IMR-90 (cell line): Measurements from ENCODE around the gene ZMYM4.

Experiments used
- BHLHE40 ChIP-seq: fragments of 150-350 bp; IDR thresholded peaks from 2 replicates; pipeline ENCODE4 v1.6.1; 2016; ENCODE audit warnings: mild to moderate bottlenecking, low read depth, low read length
- CEBPB ChIP-seq: IDR thresholded peaks from 2 replicates; pipeline ENCODE4 v1.6.1; 2012; ENCODE audit warnings: low read depth, low read length, improper control_type of control experiment
- CHD1 ChIP-seq: IDR thresholded peaks from 2 replicates; pipeline ENCODE4 v1.6.1; 2012; ENCODE audit warnings: low read depth, low read length, improper control_type of control experiment
- FOS ChIP-seq: fragments of 150-350 bp; IDR thresholded peaks from 2 replicates; pipeline ENCODE4 v1.6.1; 2016; ENCODE audit warnings: low read depth, low read length
- MAFK ChIP-seq: IDR thresholded peaks from 2 replicates; pipeline ENCODE4 v1.6.1; 2012; ENCODE audit warnings: low read depth, low read length, improper control_type of control experiment
- MXI1 ChIP-seq: IDR thresholded peaks from 2 replicates; pipeline ENCODE4 v1.6.1; 2012; ENCODE audit warnings: low read depth, mild to moderate bottlenecking, low read length, moderate library complexity, borderline replicate concordance
- NFE2L2 ChIP-seq: fragments of 150-350 bp; IDR thresholded peaks from 2 replicates; pipeline ENCODE4 v1.6.1; 2016; ENCODE audit warnings: low read depth, mild to moderate bottlenecking, low read length
- POLR2A ChIP-seq: IDR thresholded peaks from 2 replicates; pipeline ENCODE4 v1.6.1; 2012; ENCODE audit warnings: mild to moderate bottlenecking, low read depth, low read length
- RAD21 ChIP-seq: IDR thresholded peaks from 2 replicates; pipeline ENCODE4 v1.6.1; 2012; ENCODE audit warnings: low read length, improper control_type of control experiment
- RFX5 ChIP-seq: IDR thresholded peaks from 2 replicates; pipeline ENCODE4 v1.8.0; 2012; ENCODE audit warnings: low read depth, mild to moderate bottlenecking, low read length, moderate library complexity
- SMC3 ChIP-seq: fragments of 150-350 bp; IDR thresholded peaks from 2 replicates; pipeline ENCODE4 v1.6.1; 2016; ENCODE audit warnings: low read depth, mild to moderate bottlenecking, antibody characterized with exemption, low read length, moderate library complexity
- TF ChIP-seq, protein P1 (sequence below): fragments of 150-350 bp; IDR thresholded peaks from 2 replicates; pipeline ENCODE4 v1.6.1; 2017; ENCODE audit warnings: mild to moderate bottlenecking, antibody characterized with exemption, low read length, low read depth
- TF ChIP-seq, protein P2 (sequence below): conservative IDR thresholded peaks from 2 replicates; pipeline ENCODE4 v1.5.1; 2012; ENCODE audit warnings: mild to moderate bottlenecking, low read depth, low read length, improper control_type of control experiment
- TF ChIP-seq, protein P3 (sequence below): fragments of 150-350 bp; IDR thresholded peaks from 2 replicates; pipeline ENCODE4 v1.6.1; 2016; ENCODE audit warnings: low read depth, mild to moderate bottlenecking, low read length, moderate library complexity, borderline replicate concordance

DNA sequence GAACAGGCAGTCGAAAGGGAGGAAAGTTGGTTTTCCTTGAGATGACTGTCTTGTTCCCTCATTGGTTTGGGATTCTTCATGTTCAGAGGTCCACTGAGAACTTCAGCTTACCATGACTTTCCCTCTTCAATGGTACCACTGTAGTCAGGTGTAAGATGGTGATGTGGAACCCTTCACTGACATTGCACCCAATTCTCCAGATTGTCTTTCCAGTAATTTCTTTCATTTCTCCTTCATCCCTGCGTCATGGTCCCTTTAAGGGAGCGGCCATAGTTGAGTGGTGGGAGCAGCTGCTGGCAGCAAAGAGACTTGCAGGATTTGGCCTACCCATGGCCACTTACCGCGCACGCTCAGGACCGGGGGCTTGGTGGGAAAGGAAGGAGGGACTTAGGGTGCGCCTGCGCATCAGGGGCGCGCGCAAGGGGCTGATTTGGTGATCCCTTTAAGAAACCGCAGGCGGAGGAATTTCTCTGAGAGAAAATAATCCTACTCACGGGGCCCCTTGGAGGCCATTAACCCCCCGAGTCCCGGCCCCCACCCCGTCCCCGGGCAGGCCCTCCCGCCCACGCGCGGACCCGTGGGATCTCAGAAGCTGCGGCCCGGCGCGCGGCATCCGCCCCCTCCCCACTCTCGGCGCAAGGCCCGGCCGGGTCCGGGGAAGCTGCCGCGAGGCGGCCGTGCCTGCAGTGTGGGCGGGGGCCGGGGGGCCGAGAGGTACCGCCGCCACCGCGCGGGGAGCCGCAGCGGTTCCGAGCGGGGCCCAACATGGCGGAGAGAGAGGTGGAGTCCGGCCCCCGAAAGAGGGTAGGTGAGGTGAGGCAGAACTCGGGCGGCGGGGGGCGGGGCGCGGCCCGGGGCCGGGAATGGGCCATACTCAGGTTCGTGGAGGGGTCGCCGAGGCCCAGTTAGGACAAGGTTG is at the start of gene ZMYM4:
- no peak for TF ChIP-seq MAFK
- no peak for TF ChIP-seq SMC3
- TF ChIP-seq RFX5, result no peak
- TF ChIP-seq, protein P1, sequence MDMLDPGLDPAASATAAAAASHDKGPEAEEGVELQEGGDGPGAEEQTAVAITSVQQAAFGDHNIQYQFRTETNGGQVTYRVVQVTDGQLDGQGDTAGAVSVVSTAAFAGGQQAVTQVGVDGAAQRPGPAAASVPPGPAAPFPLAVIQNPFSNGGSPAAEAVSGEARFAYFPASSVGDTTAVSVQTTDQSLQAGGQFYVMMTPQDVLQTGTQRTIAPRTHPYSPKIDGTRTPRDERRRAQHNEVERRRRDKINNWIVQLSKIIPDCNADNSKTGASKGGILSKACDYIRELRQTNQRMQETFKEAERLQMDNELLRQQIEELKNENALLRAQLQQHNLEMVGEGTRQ, result no peak
- TF ChIP-seq NFE2L2, result no peak
- TF ChIP-seq, protein P2, sequence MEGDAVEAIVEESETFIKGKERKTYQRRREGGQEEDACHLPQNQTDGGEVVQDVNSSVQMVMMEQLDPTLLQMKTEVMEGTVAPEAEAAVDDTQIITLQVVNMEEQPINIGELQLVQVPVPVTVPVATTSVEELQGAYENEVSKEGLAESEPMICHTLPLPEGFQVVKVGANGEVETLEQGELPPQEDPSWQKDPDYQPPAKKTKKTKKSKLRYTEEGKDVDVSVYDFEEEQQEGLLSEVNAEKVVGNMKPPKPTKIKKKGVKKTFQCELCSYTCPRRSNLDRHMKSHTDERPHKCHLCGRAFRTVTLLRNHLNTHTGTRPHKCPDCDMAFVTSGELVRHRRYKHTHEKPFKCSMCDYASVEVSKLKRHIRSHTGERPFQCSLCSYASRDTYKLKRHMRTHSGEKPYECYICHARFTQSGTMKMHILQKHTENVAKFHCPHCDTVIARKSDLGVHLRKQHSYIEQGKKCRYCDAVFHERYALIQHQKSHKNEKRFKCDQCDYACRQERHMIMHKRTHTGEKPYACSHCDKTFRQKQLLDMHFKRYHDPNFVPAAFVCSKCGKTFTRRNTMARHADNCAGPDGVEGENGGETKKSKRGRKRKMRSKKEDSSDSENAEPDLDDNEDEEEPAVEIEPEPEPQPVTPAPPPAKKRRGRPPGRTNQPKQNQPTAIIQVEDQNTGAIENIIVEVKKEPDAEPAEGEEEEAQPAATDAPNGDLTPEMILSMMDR, result peak; percentile 8; the same call in 1 of the 2 replicates
- TF ChIP-seq MXI1, result no peak
- peak; percentile 77 for TF ChIP-seq POLR2A
- TF ChIP-seq FOS, result no peak
- TF ChIP-seq CEBPB, result no peak
- TF ChIP-seq RAD21, result no peak
- no peak for TF ChIP-seq CHD1
- TF ChIP-seq BHLHE40, result 0 out of 2 replicates have a peak, but pooled peaks have one; percentile 35
- TF ChIP-seq, protein P3, sequence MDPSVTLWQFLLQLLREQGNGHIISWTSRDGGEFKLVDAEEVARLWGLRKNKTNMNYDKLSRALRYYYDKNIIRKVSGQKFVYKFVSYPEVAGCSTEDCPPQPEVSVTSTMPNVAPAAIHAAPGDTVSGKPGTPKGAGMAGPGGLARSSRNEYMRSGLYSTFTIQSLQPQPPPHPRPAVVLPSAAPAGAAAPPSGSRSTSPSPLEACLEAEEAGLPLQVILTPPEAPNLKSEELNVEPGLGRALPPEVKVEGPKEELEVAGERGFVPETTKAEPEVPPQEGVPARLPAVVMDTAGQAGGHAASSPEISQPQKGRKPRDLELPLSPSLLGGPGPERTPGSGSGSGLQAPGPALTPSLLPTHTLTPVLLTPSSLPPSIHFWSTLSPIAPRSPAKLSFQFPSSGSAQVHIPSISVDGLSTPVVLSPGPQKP, result no peak
